Stimulated activated CD4-positive, alpha-beta T cell treated with anti-CD3 and anti-CD28 coated beads, Interleukin-2, amount 100 ng/mL, for 4 hours (primary cell): ENCODE data around the gene COMMD10.

Source experiments
- DNase-seq: peaks from one replicate; pipeline ENCODE4 v3.0.0-alpha.2; 2020; ENCODE audit warnings: low read depth

Gene COMMD10

DNA sequence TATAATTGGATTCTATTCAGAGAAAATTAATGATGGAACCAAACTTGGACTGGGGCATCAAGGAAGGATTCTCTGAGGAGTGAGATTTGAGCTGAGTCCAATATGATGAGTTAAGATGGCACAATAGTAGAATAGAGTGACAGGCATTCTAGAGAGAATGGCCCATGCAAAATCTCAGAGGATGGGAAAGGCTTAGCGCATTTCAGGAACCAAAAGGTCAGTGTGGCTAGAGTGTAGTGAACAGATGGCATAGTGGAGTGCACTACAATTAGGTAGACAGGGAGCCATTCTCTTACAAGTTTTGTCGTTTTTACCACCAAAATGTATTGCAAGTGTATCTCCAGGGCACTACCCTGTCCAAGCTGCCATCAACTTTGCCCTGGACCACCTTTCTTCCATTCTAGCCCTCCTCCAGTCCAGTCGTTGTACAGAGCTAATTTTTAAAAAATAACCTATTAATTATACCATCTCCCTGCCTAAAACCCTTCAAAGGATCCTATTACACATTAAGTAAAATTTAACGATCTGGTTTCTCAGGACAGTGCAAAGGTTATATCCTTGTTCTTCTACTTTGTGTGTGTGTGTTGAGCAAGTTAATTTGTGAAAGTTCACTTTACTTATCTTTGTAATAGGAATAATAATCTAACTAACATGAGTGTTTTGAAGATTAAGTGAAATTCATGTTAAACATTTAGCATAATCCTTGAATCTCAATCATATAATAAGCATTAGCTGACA lies 211.7 kb downstream of the COMMD10 start:
- DNase-seq = no peak

DNA sequence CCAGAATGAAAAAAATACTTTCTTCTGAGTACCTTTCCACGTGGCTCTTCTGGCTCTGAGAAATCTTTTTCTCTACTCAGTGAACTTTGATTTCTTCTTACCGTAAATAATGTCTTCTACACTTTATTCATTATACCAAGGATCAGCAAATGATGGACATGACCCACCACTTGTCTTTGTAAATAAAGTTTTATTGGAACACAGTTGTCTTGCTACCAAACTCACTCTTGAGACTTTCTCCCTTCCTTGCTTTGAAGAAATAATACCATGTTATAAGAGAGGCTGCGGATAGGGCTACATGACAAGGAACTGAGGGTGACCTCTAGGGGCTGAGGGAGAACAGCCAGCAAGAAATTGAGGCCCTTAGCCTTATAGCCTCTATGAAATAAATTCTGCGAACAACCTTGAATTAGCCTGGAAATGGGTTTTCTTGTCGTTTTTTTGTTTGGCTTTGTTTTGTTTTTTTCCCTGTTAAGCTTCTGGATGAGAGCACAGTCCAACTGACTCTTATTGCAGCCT lies 212.5 kb downstream of the COMMD10 start:
- no peak for DNase-seq

DNA sequence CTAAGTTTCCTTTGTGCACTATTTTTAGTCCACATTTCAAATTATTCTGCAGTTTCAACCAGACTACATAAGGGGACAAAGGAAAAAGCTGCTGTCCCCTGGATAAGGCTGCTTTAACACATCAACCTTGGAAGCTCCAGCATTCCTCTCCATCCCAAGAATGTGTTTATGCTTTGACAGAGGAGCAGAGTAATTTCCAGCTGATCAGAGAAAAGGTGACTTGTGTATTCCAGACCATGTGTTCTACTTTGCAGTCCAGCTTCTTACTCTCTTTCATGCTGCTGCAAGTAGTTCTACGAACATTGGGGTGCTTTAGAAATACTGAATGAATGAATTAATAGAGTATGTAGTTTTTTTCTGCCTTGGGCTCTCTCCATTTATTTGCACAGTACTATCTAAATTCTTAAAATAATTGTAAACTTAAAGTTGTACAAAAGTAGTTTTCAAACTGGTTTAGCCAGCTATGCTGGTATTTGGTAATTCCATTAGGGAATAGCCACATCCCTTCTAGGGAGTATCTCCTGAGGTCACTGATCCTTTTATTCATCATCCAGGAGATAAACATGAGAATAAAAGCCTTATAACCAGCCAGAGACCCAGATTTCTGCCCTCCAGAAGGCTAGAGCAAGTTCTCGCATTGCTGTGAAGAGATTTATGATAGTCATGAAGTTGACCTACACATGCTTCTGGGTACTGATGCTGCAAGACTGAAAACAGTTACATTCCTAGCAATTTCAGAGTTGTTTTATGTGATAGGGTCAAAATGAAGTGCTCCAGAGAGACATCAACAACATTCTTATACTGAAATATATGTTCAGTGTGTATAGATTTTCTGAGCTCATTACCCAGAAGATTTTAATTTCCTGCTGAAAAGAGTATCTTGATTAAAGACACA lies 215.2 kb downstream of the COMMD10 start:
- DNase-seq = no peak

DNA sequence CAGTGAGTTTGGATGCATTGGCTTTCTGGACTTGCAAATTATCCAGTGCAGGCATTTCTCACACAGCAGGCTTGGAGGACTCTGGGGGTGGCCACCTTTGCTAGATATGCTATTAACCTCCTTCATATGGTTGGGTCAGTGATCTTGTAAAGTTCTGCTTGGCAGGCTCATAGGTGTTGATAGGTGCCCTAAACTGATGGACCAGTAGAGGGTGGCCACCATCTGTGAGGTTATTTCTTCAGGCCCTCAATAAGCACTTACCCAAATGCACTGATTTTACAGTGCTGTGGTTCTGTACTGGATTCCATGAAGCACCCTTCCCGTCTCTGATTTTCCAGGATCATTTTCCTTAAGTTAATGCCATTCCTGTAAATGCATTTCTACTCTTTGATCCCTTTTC lies 216.3 kb downstream of the COMMD10 start:
- no peak for DNase-seq

DNA sequence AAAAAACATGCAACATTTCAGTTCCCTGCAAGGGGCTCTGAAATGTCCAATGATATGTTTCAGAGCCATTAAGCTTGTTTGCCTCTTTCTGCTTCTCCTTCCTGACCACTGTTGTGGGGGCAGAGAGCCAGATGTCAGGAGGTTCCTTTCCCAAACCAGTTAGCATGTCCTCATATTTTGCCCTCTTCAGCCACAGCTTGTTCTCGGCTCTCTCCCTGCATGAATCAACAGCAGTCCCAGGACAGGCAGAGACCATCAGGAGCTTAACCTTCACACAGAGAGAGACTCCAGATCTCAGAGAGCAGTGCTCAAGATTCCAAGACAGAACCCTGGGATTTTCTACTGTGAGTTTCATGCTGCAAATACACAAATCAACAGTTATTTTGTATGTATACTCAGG lies 218.5 kb downstream of the COMMD10 start:
- no peak for DNase-seq

DNA sequence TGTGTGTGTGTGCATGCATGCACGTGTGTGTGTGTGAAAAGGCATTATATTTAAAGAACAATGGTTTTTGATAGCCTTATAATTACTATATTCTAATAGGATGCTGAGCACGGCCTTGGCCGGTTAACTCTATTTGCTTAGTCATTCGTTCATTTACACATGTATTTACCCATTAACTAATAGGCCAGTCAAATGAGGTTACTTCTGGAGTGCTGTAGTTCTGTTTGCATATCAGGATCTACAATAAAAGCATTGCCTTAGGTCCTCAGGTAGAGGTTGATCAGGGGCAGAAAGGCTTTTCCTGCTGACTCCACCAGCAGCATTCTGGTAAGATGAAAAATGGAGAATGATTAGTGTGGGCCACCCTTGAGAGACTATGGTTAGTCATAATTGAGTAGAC lies 219.0 kb downstream of the COMMD10 start:
- no peak for DNase-seq

DNA sequence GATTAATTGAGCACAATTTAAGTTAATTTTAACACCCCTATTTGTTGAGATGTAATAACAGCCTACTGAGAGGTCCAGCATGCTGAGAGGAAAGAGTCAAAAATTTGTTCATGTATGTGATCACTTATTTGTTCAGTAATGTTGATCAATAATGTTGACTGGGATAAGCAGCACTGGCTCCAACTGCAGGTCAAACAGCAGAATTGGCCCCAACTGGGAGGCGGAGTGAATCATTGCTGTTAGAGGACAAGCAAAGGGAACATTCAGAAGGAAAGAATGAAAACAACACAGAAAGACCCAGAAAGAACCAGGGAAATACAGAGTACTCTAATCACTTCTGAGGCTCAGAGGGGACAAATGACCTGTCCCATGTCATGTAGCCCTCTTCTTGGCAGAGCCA lies 221.1 kb downstream of the COMMD10 start:
- DNase-seq = no peak

DNA sequence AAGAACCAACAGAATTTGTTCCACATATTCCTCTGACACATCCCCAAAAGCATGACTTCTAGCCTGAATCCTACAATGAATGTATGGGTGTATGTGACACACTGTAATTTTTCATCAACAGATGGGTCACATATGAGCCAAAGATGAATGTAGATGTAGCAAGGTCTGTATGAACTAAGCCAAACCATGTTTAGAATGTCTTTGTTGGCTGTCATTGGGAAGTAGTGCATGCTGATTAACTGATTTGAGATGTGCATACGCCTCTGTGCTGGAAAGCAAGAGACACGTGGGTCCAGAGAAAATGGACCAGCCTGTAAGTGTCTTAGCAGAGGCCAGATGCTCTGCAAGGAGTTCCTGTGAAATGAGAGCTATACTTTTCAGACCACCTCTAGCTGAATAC lies 222.0 kb downstream of the COMMD10 start:
- DNase-seq = no peak

DNA sequence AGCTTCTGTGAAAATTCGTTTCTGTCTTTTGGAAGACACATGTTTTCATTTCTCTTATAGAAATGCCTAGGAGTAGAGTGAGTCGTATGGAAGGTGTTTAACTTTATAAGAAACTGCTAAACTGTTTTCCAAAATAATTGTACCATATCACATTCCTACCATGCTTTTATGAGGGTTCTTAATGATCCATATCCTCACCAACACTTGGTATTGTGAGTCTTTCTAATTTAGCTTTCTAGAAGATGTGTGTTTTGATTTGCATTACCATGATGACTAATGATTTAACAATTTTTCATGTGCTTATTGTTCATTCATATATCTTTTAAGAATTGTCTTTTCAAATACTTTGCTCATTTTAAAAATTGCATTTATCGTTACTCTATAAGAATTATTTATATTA lies 223.6 kb downstream of the COMMD10 start:
- no peak for DNase-seq

DNA sequence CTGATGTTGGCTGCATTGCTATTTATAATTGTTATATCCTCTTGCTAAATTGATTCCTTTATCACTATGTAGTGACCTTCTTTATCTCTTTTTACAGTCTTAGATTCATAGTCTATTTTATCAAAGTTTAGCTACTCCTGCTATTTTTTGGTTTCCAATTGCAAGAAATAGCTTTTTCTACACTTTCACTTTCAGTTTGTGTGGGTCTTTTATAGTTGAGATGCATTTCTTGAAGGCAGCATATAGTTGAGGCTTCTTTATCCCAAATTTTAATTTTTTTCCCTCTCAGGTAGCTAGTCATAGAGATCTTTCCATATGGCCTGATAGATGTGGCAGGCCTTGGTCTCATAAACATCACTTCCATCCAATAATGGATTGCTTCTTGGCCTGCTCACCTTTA lies 228.5 kb downstream of the COMMD10 start:
- DNase-seq = no peak

DNA sequence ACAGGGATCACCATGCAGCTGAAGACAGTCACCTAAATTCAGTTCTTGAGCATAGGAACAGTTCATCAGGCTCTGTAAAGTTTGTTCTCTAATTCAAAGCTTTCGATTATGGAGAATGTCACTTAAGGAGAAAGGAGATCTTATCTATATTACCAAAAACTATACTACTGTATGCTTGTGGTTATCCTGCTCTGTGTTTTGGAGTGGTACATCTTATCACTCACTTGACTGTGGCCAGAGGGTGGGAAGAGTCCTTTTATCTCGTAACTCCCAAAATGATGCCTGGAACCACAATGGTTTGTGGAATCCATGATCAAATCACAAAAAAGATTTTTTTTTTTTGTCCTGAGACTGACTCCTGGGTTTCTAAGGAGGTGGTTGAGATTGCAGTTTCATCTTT lies 230.7 kb downstream of the COMMD10 start:
- no peak for DNase-seq

DNA sequence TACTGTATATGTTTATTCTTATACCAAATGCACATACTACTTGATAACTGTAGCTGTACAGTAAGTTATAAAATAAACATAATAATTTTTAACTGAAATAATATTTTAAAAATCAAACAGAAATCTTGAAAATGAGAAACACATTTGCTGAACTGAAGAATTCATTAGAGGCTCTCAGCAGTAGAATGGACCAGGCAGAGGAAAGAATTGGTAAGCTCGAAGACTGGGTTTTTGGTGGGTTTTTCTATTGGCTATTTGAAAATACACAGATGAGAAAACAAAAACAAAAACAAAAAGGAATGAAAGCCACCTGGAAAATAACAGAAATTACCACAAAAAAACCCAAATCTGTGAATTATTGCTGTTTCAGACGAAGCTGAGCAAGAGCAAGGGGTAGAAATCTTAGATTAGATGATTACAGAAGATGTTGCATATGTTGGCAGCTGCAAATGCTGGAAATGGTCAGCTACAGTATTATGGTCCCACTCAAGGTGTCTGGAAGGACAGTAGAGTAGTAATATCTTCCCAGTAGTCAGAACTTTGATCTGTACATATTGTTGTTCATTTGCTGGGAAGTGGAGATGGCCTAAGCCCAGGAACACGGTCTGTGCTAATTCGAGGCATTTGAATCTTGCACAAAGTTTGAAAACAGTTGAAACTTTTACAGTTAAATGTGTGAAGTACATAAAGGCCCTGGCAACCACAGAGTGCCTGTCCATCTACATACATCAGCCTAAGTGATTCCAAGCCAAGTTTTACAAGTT lies 233.4 kb downstream of the COMMD10 start:
- no peak for DNase-seq

DNA sequence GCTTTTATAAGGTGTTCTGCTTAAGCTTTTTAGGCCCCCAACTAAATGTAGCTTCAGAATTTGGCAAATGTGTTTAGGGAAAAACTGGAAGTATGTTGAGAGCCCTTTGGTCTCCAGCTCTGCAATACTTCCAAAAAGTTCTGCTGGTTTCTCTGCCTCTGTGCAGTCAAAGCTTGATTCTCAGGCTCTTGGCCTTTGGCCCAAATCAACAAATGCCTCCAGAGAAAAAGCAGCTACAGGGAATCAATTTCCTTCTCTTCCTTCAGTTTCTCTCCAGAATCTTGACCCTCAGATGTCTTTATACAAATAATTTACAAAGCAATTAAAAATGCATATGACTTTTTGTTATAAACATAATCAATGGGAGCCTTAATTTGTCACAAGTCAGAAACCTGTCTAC lies 235.7 kb downstream of the COMMD10 start:
- DNase-seq = no peak

DNA sequence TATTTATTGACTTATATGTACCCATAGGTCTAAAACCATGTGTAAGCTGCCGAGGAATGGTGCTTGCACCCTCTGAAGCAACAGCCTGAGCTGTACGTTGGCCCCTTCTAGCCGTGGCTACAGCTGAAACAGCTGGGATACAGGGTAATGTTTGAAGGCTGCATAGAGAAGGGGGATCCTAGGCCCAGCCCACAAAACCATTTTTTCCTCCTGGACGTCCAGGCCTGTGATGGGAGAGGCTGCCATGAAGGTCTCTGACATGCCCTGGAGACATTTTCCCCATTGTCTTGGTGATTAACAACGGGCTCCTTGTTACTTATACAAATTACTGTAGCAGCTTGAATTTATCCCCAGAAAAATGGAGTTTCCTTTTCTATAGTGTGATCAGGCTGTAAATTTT lies 244.7 kb downstream of the COMMD10 start:
- no peak for DNase-seq

DNA sequence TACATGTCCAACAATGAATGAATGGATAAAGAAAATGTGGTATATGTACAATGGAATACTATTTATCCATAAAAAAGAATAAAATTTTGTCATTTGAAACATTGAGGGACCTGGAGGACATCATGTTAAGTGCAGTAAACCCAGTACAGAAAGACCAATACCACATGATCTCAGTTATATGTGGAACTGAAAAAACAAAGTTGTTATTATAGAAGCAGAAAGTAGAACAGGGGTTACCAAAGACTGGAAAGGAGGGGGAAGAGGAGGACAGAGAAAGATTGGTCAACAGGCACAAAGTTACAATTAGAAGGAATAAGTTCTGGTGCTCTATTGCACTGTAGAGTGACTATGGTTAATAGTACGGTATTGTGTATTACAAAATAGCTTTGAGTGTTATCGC lies 256.0 kb downstream of the COMMD10 start:
- no peak for DNase-seq
